ENCODE measurements around the gene MOCS1. TPM values are rescaled to one million over a fixed set of nuclear protein-coding genes. Genes with fewer than 3 reads are reported as not detected.

Gene MOCS1
- total and polyA plus RNA-seq, 2 experiments from 2014 or later, result 17.2 to 28.1 TPM

DNA sequence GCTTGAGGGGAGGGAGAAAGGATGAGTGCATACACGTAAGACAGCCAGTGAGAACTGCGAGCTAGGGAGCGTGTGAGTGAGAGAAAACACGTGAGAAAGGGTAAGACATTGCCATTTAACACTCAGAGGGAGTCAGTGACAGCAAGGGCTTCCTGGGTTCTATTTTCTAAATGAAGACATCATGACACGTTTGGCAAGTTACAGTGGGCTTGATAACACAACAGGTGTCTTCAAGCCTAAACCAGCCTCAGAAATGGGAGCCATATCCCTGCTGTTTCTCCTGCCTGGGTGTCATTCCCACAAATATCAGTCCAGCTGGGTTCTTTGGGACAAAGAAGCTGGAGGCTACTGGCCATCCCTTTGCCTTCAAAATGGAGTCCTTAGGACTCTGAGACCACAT, 16.9 kb upstream of the MOCS1 start:
- Mint-ChIP-seq H3K36me3 (ENCODE audit: low read depth) (no peaks in the 10 kb centered on the region), H3K9me3 (no peaks in the 10 kb centered on the region), H3K27me3 (ENCODE audit: insufficient read depth, low read depth, poor library complexity) (peaks cover 4% of the 10 kb centered on the region), H3K4me3 (no peak overlapping the region), H3K27ac (no peak overlapping the region), H3K4me1 (peaks cover 5% of the 10 kb centered on the region)
- no peak overlapping the region for H3K27ac ChIP-seq (ENCODE audit: low read depth)
- no peaks in the 10 kb centered on the region for H3K36me3 ChIP-seq (ENCODE audit: insufficient read depth)
- peaks cover 21% of the 10 kb centered on the region for H3K4me1 ChIP-seq (ENCODE audit: insufficient read depth)
- ATAC-seq (no peak), DNase-seq (ENCODE audit: low spot score) (no peak)
- no peak overlapping the region for H3K4me2 ChIP-seq
- no peaks in the 10 kb centered on the region for H3K79me2 ChIP-seq (replicated peaks; ENCODE audit: insufficient read depth)
- no peak overlapping the region for H2AFZ ChIP-seq
- TF ChIP-seq POLR2AphosphoS5 (IDR thresholded peaks at IDR 0.05; ENCODE audit: low read depth) (no peak), NANOG (IDR thresholded peaks at IDR 0.05; ENCODE audit: borderline replicate concordance) (no peak), EZH2phosphoT487 (IDR thresholded peaks at IDR 0.05; ENCODE audit: unreplicated experiment) (no peak), ZNF331 (CRISPR knock-in tag; IDR thresholded peaks at IDR 0.05; ENCODE audit: low read depth) (no peak), CREB1 (CRISPR knock-in tag; IDR thresholded peaks at IDR 0.05; ENCODE audit: low read depth) (no peak)
- TF ChIP-seq, protein P1, sequence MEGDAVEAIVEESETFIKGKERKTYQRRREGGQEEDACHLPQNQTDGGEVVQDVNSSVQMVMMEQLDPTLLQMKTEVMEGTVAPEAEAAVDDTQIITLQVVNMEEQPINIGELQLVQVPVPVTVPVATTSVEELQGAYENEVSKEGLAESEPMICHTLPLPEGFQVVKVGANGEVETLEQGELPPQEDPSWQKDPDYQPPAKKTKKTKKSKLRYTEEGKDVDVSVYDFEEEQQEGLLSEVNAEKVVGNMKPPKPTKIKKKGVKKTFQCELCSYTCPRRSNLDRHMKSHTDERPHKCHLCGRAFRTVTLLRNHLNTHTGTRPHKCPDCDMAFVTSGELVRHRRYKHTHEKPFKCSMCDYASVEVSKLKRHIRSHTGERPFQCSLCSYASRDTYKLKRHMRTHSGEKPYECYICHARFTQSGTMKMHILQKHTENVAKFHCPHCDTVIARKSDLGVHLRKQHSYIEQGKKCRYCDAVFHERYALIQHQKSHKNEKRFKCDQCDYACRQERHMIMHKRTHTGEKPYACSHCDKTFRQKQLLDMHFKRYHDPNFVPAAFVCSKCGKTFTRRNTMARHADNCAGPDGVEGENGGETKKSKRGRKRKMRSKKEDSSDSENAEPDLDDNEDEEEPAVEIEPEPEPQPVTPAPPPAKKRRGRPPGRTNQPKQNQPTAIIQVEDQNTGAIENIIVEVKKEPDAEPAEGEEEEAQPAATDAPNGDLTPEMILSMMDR (conservative IDR thresholded peaks at IDR 0.05; ENCODE audit: low read depth in 2 of 2), result no peak
- TF ChIP-seq, protein P2, sequence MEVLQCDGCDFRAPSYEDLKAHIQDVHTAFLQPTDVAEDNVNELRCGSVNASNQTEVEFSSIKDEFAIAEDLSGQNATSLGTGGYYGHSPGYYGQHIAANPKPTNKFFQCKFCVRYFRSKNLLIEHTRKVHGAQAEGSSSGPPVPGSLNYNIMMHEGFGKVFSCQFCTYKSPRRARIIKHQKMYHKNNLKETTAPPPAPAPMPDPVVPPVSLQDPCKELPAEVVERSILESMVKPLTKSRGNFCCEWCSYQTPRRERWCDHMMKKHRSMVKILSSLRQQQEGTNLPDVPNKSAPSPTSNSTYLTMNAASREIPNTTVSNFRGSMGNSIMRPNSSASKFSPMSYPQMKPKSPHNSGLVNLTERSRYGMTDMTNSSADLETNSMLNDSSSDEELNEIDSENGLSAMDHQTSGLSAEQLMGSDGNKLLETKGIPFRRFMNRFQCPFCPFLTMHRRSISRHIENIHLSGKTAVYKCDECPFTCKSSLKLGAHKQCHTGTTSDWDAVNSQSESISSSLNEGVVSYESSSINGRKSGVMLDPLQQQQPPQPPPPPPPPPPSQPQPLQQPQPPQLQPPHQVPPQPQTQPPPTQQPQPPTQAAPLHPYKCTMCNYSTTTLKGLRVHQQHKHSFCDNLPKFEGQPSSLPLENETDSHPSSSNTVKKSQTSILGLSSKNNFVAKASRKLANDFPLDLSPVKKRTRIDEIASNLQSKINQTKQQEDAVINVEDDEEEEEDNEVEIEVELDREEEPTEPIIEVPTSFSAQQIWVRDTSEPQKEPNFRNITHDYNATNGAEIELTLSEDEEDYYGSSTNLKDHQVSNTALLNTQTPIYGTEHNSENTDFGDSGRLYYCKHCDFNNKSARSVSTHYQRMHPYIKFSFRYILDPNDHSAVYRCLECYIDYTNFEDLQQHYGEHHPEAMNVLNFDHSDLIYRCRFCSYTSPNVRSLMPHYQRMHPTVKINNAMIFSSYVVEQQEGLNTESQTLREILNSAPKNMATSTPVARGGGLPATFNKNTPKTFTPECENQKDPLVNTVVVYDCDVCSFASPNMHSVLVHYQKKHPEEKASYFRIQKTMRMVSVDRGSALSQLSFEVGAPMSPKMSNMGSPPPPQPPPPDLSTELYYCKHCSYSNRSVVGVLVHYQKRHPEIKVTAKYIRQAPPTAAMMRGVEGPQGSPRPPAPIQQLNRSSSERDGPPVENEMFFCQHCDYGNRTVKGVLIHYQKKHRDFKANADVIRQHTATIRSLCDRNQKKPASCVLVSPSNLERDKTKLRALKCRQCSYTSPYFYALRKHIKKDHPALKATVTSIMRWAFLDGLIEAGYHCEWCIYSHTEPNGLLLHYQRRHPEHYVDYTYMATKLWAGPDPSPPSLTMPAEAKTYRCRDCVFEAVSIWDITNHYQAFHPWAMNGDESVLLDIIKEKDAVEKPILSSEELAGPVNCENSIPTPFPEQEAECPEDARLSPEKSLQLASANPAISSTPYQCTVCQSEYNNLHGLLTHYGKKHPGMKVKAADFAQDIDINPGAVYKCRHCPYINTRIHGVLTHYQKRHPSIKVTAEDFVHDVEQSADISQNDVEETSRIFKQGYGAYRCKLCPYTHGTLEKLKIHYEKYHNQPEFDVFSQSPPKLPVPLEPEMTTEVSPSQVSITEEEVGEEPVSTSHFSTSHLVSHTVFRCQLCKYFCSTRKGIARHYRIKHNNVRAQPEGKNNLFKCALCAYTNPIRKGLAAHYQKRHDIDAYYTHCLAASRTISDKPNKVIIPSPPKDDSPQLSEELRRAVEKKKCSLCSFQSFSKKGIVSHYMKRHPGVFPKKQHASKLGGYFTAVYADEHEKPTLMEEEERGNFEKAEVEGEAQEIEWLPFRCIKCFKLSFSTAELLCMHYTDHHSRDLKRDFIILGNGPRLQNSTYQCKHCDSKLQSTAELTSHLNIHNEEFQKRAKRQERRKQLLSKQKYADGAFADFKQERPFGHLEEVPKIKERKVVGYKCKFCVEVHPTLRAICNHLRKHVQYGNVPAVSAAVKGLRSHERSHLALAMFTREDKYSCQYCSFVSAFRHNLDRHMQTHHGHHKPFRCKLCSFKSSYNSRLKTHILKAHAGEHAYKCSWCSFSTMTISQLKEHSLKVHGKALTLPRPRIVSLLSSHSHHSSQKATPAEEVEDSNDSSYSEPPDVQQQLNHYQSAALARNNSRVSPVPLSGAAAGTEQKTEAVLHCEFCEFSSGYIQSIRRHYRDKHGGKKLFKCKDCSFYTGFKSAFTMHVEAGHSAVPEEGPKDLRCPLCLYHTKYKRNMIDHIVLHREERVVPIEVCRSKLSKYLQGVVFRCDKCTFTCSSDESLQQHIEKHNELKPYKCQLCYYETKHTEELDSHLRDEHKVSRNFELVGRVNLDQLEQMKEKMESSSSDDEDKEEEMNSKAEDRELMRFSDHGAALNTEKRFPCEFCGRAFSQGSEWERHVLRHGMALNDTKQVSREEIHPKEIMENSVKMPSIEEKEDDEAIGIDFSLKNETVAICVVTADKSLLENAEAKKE (CRISPR knock-in tag; IDR thresholded peaks at IDR 0.05), result no peak
- TF ChIP-seq, protein P3, sequence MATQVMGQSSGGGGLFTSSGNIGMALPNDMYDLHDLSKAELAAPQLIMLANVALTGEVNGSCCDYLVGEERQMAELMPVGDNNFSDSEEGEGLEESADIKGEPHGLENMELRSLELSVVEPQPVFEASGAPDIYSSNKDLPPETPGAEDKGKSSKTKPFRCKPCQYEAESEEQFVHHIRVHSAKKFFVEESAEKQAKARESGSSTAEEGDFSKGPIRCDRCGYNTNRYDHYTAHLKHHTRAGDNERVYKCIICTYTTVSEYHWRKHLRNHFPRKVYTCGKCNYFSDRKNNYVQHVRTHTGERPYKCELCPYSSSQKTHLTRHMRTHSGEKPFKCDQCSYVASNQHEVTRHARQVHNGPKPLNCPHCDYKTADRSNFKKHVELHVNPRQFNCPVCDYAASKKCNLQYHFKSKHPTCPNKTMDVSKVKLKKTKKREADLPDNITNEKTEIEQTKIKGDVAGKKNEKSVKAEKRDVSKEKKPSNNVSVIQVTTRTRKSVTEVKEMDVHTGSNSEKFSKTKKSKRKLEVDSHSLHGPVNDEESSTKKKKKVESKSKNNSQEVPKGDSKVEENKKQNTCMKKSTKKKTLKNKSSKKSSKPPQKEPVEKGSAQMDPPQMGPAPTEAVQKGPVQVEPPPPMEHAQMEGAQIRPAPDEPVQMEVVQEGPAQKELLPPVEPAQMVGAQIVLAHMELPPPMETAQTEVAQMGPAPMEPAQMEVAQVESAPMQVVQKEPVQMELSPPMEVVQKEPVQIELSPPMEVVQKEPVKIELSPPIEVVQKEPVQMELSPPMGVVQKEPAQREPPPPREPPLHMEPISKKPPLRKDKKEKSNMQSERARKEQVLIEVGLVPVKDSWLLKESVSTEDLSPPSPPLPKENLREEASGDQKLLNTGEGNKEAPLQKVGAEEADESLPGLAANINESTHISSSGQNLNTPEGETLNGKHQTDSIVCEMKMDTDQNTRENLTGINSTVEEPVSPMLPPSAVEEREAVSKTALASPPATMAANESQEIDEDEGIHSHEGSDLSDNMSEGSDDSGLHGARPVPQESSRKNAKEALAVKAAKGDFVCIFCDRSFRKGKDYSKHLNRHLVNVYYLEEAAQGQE (IDR thresholded peaks at IDR 0.05; ENCODE audit: unreplicated experiment), result no peak
- H4K20me1 ChIP-seq (replicated peaks; ENCODE audit: insufficient read depth), result no peaks in the 10 kb centered on the region
- no peaks in the 10 kb centered on the region for H3K27me3 ChIP-seq (ENCODE audit: insufficient read depth)
- no peak overlapping the region for H3K4me3 ChIP-seq
- no peaks in the 10 kb centered on the region for H3F3A ChIP-seq (replicated peaks; ENCODE audit: low read depth)
- peaks cover 19% of the 10 kb centered on the region; the same call in 1 of the 2 replicates for H3K9me2 ChIP-seq (ENCODE audit: insufficient read depth)
